B cell (primary cell): ENCODE measurements around the gene OAT. TPM values are rescaled to one million over a fixed set of nuclear protein-coding genes. Genes with fewer than 3 reads are reported as not detected.

Source experiments
- ATAC-seq: fragments of 200-7000 bp; cut with Tn5 transposase; one replicate; pipeline ENCODE4 v1.10.0; 2021; ENCODE audit warnings: low read depth, mild to moderate bottlenecking, moderate number of reproducible peaks, moderate library complexity
- CTCF ChIA-PET: fragments of 350-600 bp; sonication (Branson Sonifier 250); formaldehyde crosslinking; loops from one replicate; lab custom pipeline; 2021; ENCODE audit warnings: antibody characterized with exemption, inconsistent platforms; lab: Charles Lee
- POLR2A ChIA-PET: fragments of 350-600 bp; sonication (Branson Sonifier 250); formaldehyde crosslinking; loops from one replicate; lab custom pipeline; 2021; ENCODE audit warnings: antibody characterized with exemption; lab: Charles Lee
- DNase-seq: peaks from one replicate; pipeline ENCODE4 v3.0.0; 2013
- H2AFZ ChIP-seq: 2 replicates; pipeline ENCODE4 v1.6.1; 2012; ENCODE audit warnings: mild to moderate bottlenecking, low read depth, low read length; ENCODE audit not compliant: insufficient read depth, poor library complexity, severe bottlenecking
- H3K27ac ChIP-seq, 2 donors: 1 replicate in 1 of 2; 2 replicates in 1 of 2; pipeline ENCODE4 v1.5.1; 2012 to 2013; ENCODE audit warnings: low read length in 2 of 2, mild to moderate bottlenecking in 2 of 2, moderate library complexity in 1 of 2
- H3K27me3 ChIP-seq, 4 experiments: fragments of 200-600 bp in 1 of 4; sonication (generic) in 1 of 4; replicated peaks in 1 of 4; 1 replicate in 2 of 4; 2 replicates in 2 of 4; pipeline versions ENCODE4 v1.6.1 to v1.7.0; 2013 to 2016; ENCODE audit warnings: low read length in 3 of 4, mild to moderate bottlenecking in 2 of 4, mixed read lengths in 1 of 4, moderate library complexity in 1 of 4; ENCODE audit not compliant: insufficient read depth in 4 of 4, control insufficient read depth in 3 of 4; ENCODE audit errors: control extremely low read depth in 1 of 4
- H3K36me3 ChIP-seq, 2 experiments: replicated peaks in 1 of 2; 1 replicate in 1 of 2; 2 replicates in 1 of 2; pipeline versions ENCODE4 v1.6.1 to v1.7.1; 2013; ENCODE audit warnings: low read length in 1 of 2; ENCODE audit not compliant: insufficient read depth in 2 of 2, control insufficient read depth in 1 of 2; ENCODE audit errors: control extremely low read depth in 1 of 2, extremely low read depth in 1 of 2
- H3K4me1 ChIP-seq, 2 donors: fragments of 200-600 bp in 1 of 2; sonication (generic) in 1 of 2; 1 replicate in 1 of 2; 2 replicates in 1 of 2; pipeline versions ENCODE4 v1.5.1 to v1.6.1; 2013 to 2017; ENCODE audit warnings: low read length in 2 of 2; ENCODE audit not compliant: control insufficient read depth in 2 of 2, insufficient read depth in 2 of 2
- H3K4me2 ChIP-seq: replicated peaks from 2 replicates; pipeline ENCODE3; 2012; ENCODE audit warnings: mild to moderate bottlenecking, low read depth, low read length; ENCODE audit not compliant: poor library complexity, severe bottlenecking
- H3K4me3 ChIP-seq, 5 experiments: fragments of 200-600 bp in 1 of 5; sonication (generic) in 1 of 5; 1 replicate in 3 of 5; 2 replicates in 2 of 5; pipeline versions ENCODE4 v1.5.1 to v1.7.0; 2011 to 2016; ENCODE audit warnings: low read length in 4 of 5, mild to moderate bottlenecking in 4 of 5, low read depth in 2 of 5, control low read depth in 1 of 5, moderate library complexity in 1 of 5; ENCODE audit not compliant: insufficient read depth in 1 of 5; ENCODE audit errors: control extremely low read depth in 1 of 5, extremely low read depth in 1 of 5
- H3K79me2 ChIP-seq: fragments of 200-600 bp; sonication (generic); one replicate; pipeline ENCODE4 v1.6.0; 2016; ENCODE audit warnings: low read length; ENCODE audit not compliant: control insufficient read depth, insufficient read depth
- H3K9ac ChIP-seq: fragments of 200-600 bp; sonication (generic); 2 replicates; pipeline ENCODE4 v1.6.1; 2017; ENCODE audit warnings: mild to moderate bottlenecking, low read length, moderate library complexity
- H3K9me3 ChIP-seq, 3 donors: one replicate each; pipeline versions ENCODE4 v1.6.1 to v1.7.1; 2013; ENCODE audit warnings: low read length in 2 of 3; ENCODE audit not compliant: control insufficient read depth in 2 of 3, insufficient read depth in 1 of 3; ENCODE audit errors: control extremely low read depth in 1 of 3
- H4K20me1 ChIP-seq: 2 replicates; pipeline ENCODE4 v1.6.0; 2012; ENCODE audit warnings: mild to moderate bottlenecking, low read length; ENCODE audit not compliant: insufficient read depth, control insufficient read depth, poor library complexity, severe bottlenecking
- H3K27ac Mint-ChIP-seq: one replicate; pipeline ENCODE4 v1.8.0; 2021; ENCODE audit warnings: mixed read lengths
- H3K27me3 Mint-ChIP-seq: one replicate; pipeline ENCODE4 v1.8.0; 2021; ENCODE audit warnings: mixed read lengths
- H3K4me1 Mint-ChIP-seq: one replicate; pipeline ENCODE4 v1.8.0; 2021; ENCODE audit warnings: mixed read lengths
- H3K4me3 Mint-ChIP-seq: one replicate; pipeline ENCODE4 v1.8.0; 2021; ENCODE audit warnings: mixed read lengths
- H3K9me3 Mint-ChIP-seq: one replicate; pipeline ENCODE4 v1.8.0; 2022; ENCODE audit warnings: mixed read lengths; ENCODE audit not compliant: insufficient read depth
- EZH2 ChIP-seq: IDR thresholded peaks from 2 replicates; pipeline ENCODE4 v1.6.1; 2012; ENCODE audit warnings: borderline replicate concordance, low read depth, mild to moderate bottlenecking, moderate library complexity, low read length; ENCODE audit not compliant: insufficient read depth, poor library complexity, severe bottlenecking
- WGBS: methylation state at CpG from one replicate; pipeline ENCODE4 v1.1.5; 2013; ENCODE audit warnings: missing lambda C conversion rate; ENCODE audit not compliant: insufficient coverage; 5-methylcytosine and 5-hydroxymethylcytosine counted together
- intact Hi-C: fragments of 100-400 bp; cut with micrococcal nuclease; formaldehyde crosslinking; loops from one replicate; pipeline ENCODE4 v1.10.0; 2022
- polyA plus RNA-seq: library from polyadenylated mRNA; depleted of rRNA; stranded (reverse); fragments of >200 nt; gene quantifications from 2 replicates; pipeline ENCODE4 v1.2.3, GENCODE V29; 2012
- total RNA-seq, 2 donors: library from RNA; stranded (reverse); fragments of 120-200 nt in 1 of 2; gene quantifications; 1 replicate in 1 of 2; 2 replicates in 1 of 2; pipeline versions ENCODE4 v1.2.3 to v1.2.4, GENCODE V29; 2013 to 2022
- TF ChIP-seq, protein P1 (sequence below): fragments of 200-600 bp; IDR thresholded peaks from one replicate; pipeline ENCODE4 v1.8.0; 2022; ENCODE audit warnings: antibody characterized with exemption, mild to moderate bottlenecking

OAT gene
- total and polyA plus RNA-seq, 2 donors (not counting 1 experiment from before 2014, with no cell fraction given) = 13.9 to 20.1 TPM

GRCh38 chr10:124378271-124378670 is 40.5 kb downstream of the OAT start:
- 94% methylated on average over 7 of the region's 7 CpGs for WGBS
- Histone ChIP-seq H3K4me1 (peaks cover 0 to 3% of the 10 kb centered on the region in 2 donors), H3K9ac (no peak overlapping the region), H3K4me2 (no peak overlapping the region), H3K27ac (no peak overlapping the region), H2AFZ (no peak overlapping the region), H3K9me3 (peaks cover 0 to 5% (median 0%) of the 10 kb centered on the region in 3 donors), H3K4me3 (no peak overlapping the region), H3K79me2 (no peaks in the 10 kb centered on the region), H3K27me3 (peaks cover 0 to 23% (median 13%) of the 10 kb centered on the region in 4 experiments), H3K36me3 (no peaks in the 10 kb centered on the region), H4K20me1 (no peaks in the 10 kb centered on the region)
- peaks cover 46% of the 10 kb centered on the region for H3K27me3 Mint-ChIP-seq
- no peaks in the 10 kb centered on the region for H3K4me1 Mint-ChIP-seq
- no peaks in the 10 kb centered on the region for H3K9me3 Mint-ChIP-seq
- ChIA-PET POLR2A (no interaction called here), CTCF (no interaction called here)
- TF ChIP-seq, protein P1, sequence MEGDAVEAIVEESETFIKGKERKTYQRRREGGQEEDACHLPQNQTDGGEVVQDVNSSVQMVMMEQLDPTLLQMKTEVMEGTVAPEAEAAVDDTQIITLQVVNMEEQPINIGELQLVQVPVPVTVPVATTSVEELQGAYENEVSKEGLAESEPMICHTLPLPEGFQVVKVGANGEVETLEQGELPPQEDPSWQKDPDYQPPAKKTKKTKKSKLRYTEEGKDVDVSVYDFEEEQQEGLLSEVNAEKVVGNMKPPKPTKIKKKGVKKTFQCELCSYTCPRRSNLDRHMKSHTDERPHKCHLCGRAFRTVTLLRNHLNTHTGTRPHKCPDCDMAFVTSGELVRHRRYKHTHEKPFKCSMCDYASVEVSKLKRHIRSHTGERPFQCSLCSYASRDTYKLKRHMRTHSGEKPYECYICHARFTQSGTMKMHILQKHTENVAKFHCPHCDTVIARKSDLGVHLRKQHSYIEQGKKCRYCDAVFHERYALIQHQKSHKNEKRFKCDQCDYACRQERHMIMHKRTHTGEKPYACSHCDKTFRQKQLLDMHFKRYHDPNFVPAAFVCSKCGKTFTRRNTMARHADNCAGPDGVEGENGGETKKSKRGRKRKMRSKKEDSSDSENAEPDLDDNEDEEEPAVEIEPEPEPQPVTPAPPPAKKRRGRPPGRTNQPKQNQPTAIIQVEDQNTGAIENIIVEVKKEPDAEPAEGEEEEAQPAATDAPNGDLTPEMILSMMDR = no peak
- no peak for TF ChIP-seq EZH2
- H3K27ac Mint-ChIP-seq = no peak overlapping the region
- DNase-seq = no peak
- no peak for ATAC-seq
- intact Hi-C loops = no loop called here
- no peak overlapping the region for H3K4me3 Mint-ChIP-seq

GRCh38 chr10:124377101-124377500 is 41.6 kb downstream of the OAT start:
- peaks cover 44% of the 10 kb centered on the region for H3K27me3 Mint-ChIP-seq
- no peaks in the 10 kb centered on the region for H3K9me3 Mint-ChIP-seq

More at GRCh38 chr10:124377101-124377500, 41.6 kb downstream of the OAT start:
- ATAC-seq (no peak), DNase-seq (no peak)
- H4K20me1 ChIP-seq = no peaks in the 10 kb centered on the region
- POLR2A ChIA-PET = no interaction called here
- no peak overlapping the region for H3K4me2 ChIP-seq
- H3K27ac ChIP-seq = no peak overlapping the region
- peaks cover 0 to 23% (median 13%) of the 10 kb centered on the region in 4 experiments for H3K27me3 ChIP-seq
- H3K9me3 ChIP-seq = peaks cover 0 to 5% (median 0%) of the 10 kb centered on the region in 3 donors
- H3K79me2 ChIP-seq = no peaks in the 10 kb centered on the region
- intact Hi-C loops = no loop called here
- CTCF ChIA-PET = interaction anchor here (0.9 kb wide), 1 partner anchor 12 kb away, joined by 4 read pairs; no protein-coding TSS in a partner anchor
- no peak overlapping the region for H3K9ac ChIP-seq
- no peak overlapping the region for H3K4me3 Mint-ChIP-seq
- no peaks in the 10 kb centered on the region for H3K36me3 ChIP-seq
- 96% methylated on average over 5 of the region's 8 CpGs for WGBS
- H3K4me3 ChIP-seq = no peak overlapping the region
- no peak overlapping the region for H3K27ac Mint-ChIP-seq
- no peaks in the 10 kb centered on the region for H3K4me1 Mint-ChIP-seq
- H2AFZ ChIP-seq = no peak overlapping the region
- H3K4me1 ChIP-seq = peaks cover 0 to 3% of the 10 kb centered on the region in 2 donors
- TF ChIP-seq, protein P1 = no peak
- no peak for TF ChIP-seq EZH2
